H9 (cell line): ENCODE data around the gene OR2AE1. TPM values are rescaled to one million over a fixed set of nuclear protein-coding genes. Genes with fewer than 3 reads are reported as not detected.
A peak's percentile ranks its signal among the peaks of the same experiment; 100 is the strongest.

Experiments
- DNase-seq: peaks from one replicate; pipeline ENCODE4 v3.0.0-alpha.2; 2017
- H2AFZ ChIP-seq: one replicate; pipeline ENCODE4 v1.6.1; 2013; ENCODE audit warnings: mild to moderate bottlenecking, low read length, control low read depth, moderate library complexity
- H2AK5ac ChIP-seq: 2 replicates; pipeline ENCODE4 v1.6.1; 2013; ENCODE audit warnings: low read length, control low read depth, mixed read lengths; ENCODE audit not compliant: insufficient read length
- H2BK120ac ChIP-seq: one replicate; pipeline ENCODE4 v1.6.1; 2013; ENCODE audit warnings: low read depth, mild to moderate bottlenecking, low read length, control low read depth, inconsistent platforms; ENCODE audit not compliant: poor library complexity, severe bottlenecking
- H2BK12ac ChIP-seq: 2 replicates; pipeline ENCODE4 v1.6.1; 2013; ENCODE audit warnings: low read length, control low read depth, mixed read lengths, low read depth; ENCODE audit not compliant: insufficient read length
- H2BK15ac ChIP-seq: 2 replicates; pipeline ENCODE4 v1.6.1; 2013; ENCODE audit warnings: low read depth, low read length, control low read depth
- H2BK20ac ChIP-seq: one replicate; pipeline ENCODE4 v1.6.1; 2013; ENCODE audit warnings: low read depth, mild to moderate bottlenecking, low read length, control low read depth, inconsistent platforms; ENCODE audit not compliant: poor library complexity, severe bottlenecking
- H2BK5ac ChIP-seq: 2 replicates; pipeline ENCODE4 v1.6.1; 2013; ENCODE audit warnings: low read length, control low read depth, mixed read lengths; ENCODE audit not compliant: insufficient read length
- H3K14ac ChIP-seq: 2 replicates; pipeline ENCODE4 v1.6.1; 2013; ENCODE audit warnings: low read length, control low read depth; ENCODE audit not compliant: insufficient read depth
- H3K18ac ChIP-seq: 2 replicates; pipeline ENCODE4 v1.6.1; 2013; ENCODE audit warnings: low read depth, mild to moderate bottlenecking, mixed read lengths, low read length, control low read depth; ENCODE audit not compliant: insufficient read length
- H3K23ac ChIP-seq: 2 replicates; pipeline ENCODE4 v1.6.1; 2013; ENCODE audit warnings: low read length, control low read depth, mixed read lengths, low read depth; ENCODE audit not compliant: insufficient read length
- H3K23me2 ChIP-seq: 2 replicates; pipeline ENCODE4 v1.6.1; 2013; ENCODE audit warnings: low read depth, mild to moderate bottlenecking, mixed read lengths, low read length, control low read depth; ENCODE audit not compliant: insufficient read length, poor library complexity, severe bottlenecking
- H3K27ac ChIP-seq: 2 replicates; pipeline ENCODE4 v1.5.1; 2013; ENCODE audit warnings: low read length, control low read depth, mixed read lengths, low read depth; ENCODE audit not compliant: insufficient read length
- H3K27me3 ChIP-seq: 2 replicates; pipeline ENCODE4 v1.6.1; 2013; ENCODE audit warnings: low read length, control low read depth, inconsistent platforms; ENCODE audit not compliant: insufficient read depth
- H3K4ac ChIP-seq: 2 replicates; pipeline ENCODE4 v1.6.1; 2013; ENCODE audit warnings: low read depth, mild to moderate bottlenecking, control low read depth, inconsistent platforms, low read length, moderate library complexity
- H3K4me1 ChIP-seq: 2 replicates; pipeline ENCODE4 v1.6.1; 2013; ENCODE audit warnings: low read length, control low read depth, inconsistent platforms; ENCODE audit not compliant: insufficient read depth
- H3K4me2 ChIP-seq: 2 replicates; pipeline ENCODE4 v1.6.1; 2013; ENCODE audit warnings: low read length, control low read depth, mixed read lengths; ENCODE audit not compliant: insufficient read length, insufficient read depth
- H3K56ac ChIP-seq: 2 replicates; pipeline ENCODE4 v1.6.1; 2013; ENCODE audit warnings: low read depth, mild to moderate bottlenecking, mixed read lengths, low read length, control low read depth; ENCODE audit not compliant: insufficient read length
- H3K79me1 ChIP-seq: 2 replicates; pipeline ENCODE4 v1.6.1; 2013; ENCODE audit warnings: low read depth, mild to moderate bottlenecking, moderate library complexity, low read length, control low read depth, inconsistent platforms; ENCODE audit not compliant: insufficient read depth, poor library complexity, severe bottlenecking
- H3K79me2 ChIP-seq: 2 replicates; pipeline ENCODE4 v1.6.1; 2013; ENCODE audit warnings: low read length, control low read depth, inconsistent platforms; ENCODE audit not compliant: insufficient read depth
- H3K9ac ChIP-seq: 2 replicates; pipeline ENCODE4 v1.6.1; 2013; ENCODE audit warnings: low read length, control low read depth, mixed read lengths; ENCODE audit not compliant: insufficient read length; ENCODE audit errors: extremely low read depth
- H3K9me3 ChIP-seq: one replicate; pipeline ENCODE4 v1.6.1; 2013; ENCODE audit warnings: low read depth, low read length, inconsistent platforms; ENCODE audit not compliant: control insufficient read depth
- H3T11ph ChIP-seq: one replicate; pipeline ENCODE4 v1.6.1; 2013; ENCODE audit warnings: mild to moderate bottlenecking, low read length, control low read depth, inconsistent platforms
- H4K20me1 ChIP-seq: one replicate; pipeline ENCODE4 v1.6.1; 2013; ENCODE audit not compliant: control insufficient read depth, insufficient read length, insufficient read depth
- H4K5ac ChIP-seq: 2 replicates; pipeline ENCODE4 v1.6.1; 2013; ENCODE audit warnings: low read depth, mild to moderate bottlenecking, mixed read lengths, low read length, control low read depth; ENCODE audit not compliant: insufficient read length
- H4K8ac ChIP-seq: replicated peaks from 2 replicates; pipeline ENCODE4 v1.6.1; 2013; ENCODE audit warnings: low read length, control low read depth, mixed read lengths, low read depth; ENCODE audit not compliant: insufficient read length
- H4K91ac ChIP-seq: 2 replicates; pipeline ENCODE4 v1.6.1; 2013; ENCODE audit warnings: low read depth, mild to moderate bottlenecking, moderate library complexity, mixed read lengths, low read length, control low read depth; ENCODE audit not compliant: insufficient read length
- H3K27ac Mint-ChIP-seq, 3 experiments: 2 replicates in 2 of 3; 3 replicates in 1 of 3; pipeline ENCODE4 v1.8.0; 2020 to 2021; ENCODE audit warnings: mixed read lengths in 3 of 3, mild to moderate bottlenecking in 1 of 3, moderate library complexity in 1 of 3
- H3K27me3 Mint-ChIP-seq: 2 replicates; pipeline ENCODE4 v1.8.0; 2021; ENCODE audit warnings: low read depth, mild to moderate bottlenecking, moderate library complexity, mixed read lengths
- H3K36me3 Mint-ChIP-seq, 3 experiments: 2 replicates in 2 of 3; 3 replicates in 1 of 3; pipeline ENCODE4 v1.8.0; 2020 to 2021; ENCODE audit warnings: low read depth in 3 of 3, mixed read lengths in 3 of 3; ENCODE audit not compliant: insufficient read depth in 1 of 3
- H3K4me1 Mint-ChIP-seq, 2 experiments: 2 replicates each; pipeline ENCODE4 v1.8.0; 2020; ENCODE audit warnings: mixed read lengths in 2 of 2
- H3K4me3 Mint-ChIP-seq, 2 experiments: 2 replicates in 1 of 2; 3 replicates in 1 of 2; pipeline ENCODE4 v1.8.0; 2020 to 2021; ENCODE audit warnings: mild to moderate bottlenecking in 2 of 2, mixed read lengths in 2 of 2, moderate library complexity in 1 of 2
- H3K9me3 Mint-ChIP-seq, 2 experiments: 2 replicates in 1 of 2; 3 replicates in 1 of 2; pipeline ENCODE4 v1.8.0; 2020; ENCODE audit warnings: mild to moderate bottlenecking in 2 of 2, mixed read lengths in 2 of 2, moderate library complexity in 1 of 2
- CTCF ChIP-seq: fragments of 200-600 bp; sonication (generic); conservative IDR thresholded peaks from 3 replicates; pipeline ENCODE4 v1.8.0; 2021; ENCODE audit warnings: antibody characterized with exemption, mild to moderate bottlenecking
- WGBS: extraction: QIAGEN DNeasy Blood & Tissue Kit; methylation state at CpG from one replicate; pipeline ENCODE4 v1.1.7; 2013; ENCODE audit warnings: missing lambda C conversion rate, low lambda C conversion rate, mixed read lengths; ENCODE audit not compliant: insufficient read length; ENCODE audit errors: extremely low coverage; 5-methylcytosine and 5-hydroxymethylcytosine counted together
- total RNA-seq: library from RNA; stranded (reverse); gene quantifications from 2 replicates; pipeline ENCODE4 v1.2.1, GENCODE V29; 2021

Gene OR2AE1
- total RNA-seq, 1 experiment from 2014 or later: not detected

- no peak overlapping the region for H3K4ac ChIP-seq
- no CpG with 5 or more reads among the region's 3 CpGs for WGBS
- H3K4me1 ChIP-seq: no peaks in the 10 kb centered on the region
- H3K27ac Mint-ChIP-seq: no peak overlapping the region
- H3K4me1 Mint-ChIP-seq: 0 out of 4 replicates have a peak, but pooled peaks cover 0 to 2% of the 10 kb centered on the region in 2 experiments
- no peak overlapping the region for H2AK5ac ChIP-seq
- H3K4me2 ChIP-seq: no peak overlapping the region
- no peak overlapping the region for H4K5ac ChIP-seq
- peaks cover 25 to 26% of the 10 kb centered on the region in 2 experiments for H3K9me3 Mint-ChIP-seq
- H4K8ac ChIP-seq: no peak overlapping the region
- H3K4me3 Mint-ChIP-seq: peak overlapping the region; percentile 75; a peak in 3 of 5 replicates
- no peak overlapping the region for H2AFZ ChIP-seq
- no peaks in the 10 kb centered on the region for H3K27me3 ChIP-seq
- no peak overlapping the region for H3K9ac ChIP-seq
- no peak overlapping the region for H3K23ac ChIP-seq
- H2BK5ac ChIP-seq: no peak overlapping the region
- peaks cover 5% of the 10 kb centered on the region for H3K27me3 Mint-ChIP-seq
- no peak overlapping the region for H3T11ph ChIP-seq
- H3K23me2 ChIP-seq: no peaks in the 10 kb centered on the region
- H2BK120ac ChIP-seq: no peak overlapping the region
- peaks cover 19 to 30% (median 20%) of the 10 kb centered on the region in 3 experiments for H3K36me3 Mint-ChIP-seq
- DNase-seq: no peak
- no peak overlapping the region for H3K27ac ChIP-seq
- H4K91ac ChIP-seq: no peak overlapping the region
- no peaks in the 10 kb centered on the region for H3K79me1 ChIP-seq
- no peak overlapping the region for H2BK12ac ChIP-seq
- no peak overlapping the region for H3K14ac ChIP-seq
- H2BK20ac ChIP-seq: no peak overlapping the region
- no peak overlapping the region for H3K18ac ChIP-seq
- H3K9me3 ChIP-seq: peaks cover 8% of the 10 kb centered on the region
- H2BK15ac ChIP-seq: no peak overlapping the region
- no peaks in the 10 kb centered on the region for H4K20me1 ChIP-seq
- no peak overlapping the region for H3K56ac ChIP-seq
- no peak for TF ChIP-seq CTCF
- no peaks in the 10 kb centered on the region for H3K79me2 ChIP-seq
Measured at GRCh38 chr7:99920149-99920548, 43.3 kb upstream of the OR2AE1 start.
